ENCODE results near the gene RAPGEF2. TPM values are rescaled to one million over a fixed set of nuclear protein-coding genes. Genes with fewer than 3 reads are reported as not detected.

The RAPGEF2 gene
- total RNA-seq, 1 experiment from 2014 or later = 23.8 TPM

GRCh38 chr4:159349332-159349731, 246.5 kb downstream of the RAPGEF2 start:
- Mint-ChIP-seq H3K4me3 (ENCODE audit: low read depth, unreplicated experiment) (no peak overlapping the region), H3K27me3 (ENCODE audit: unreplicated experiment) (no peaks in the 10 kb centered on the region), H3K9me3 (ENCODE audit: low read depth, unreplicated experiment) (no peaks in the 10 kb centered on the region), H3K36me3 (ENCODE audit: insufficient read depth, unreplicated experiment) (no peaks in the 10 kb centered on the region), H3K4me1 (ENCODE audit: low read depth, unreplicated experiment) (no peaks in the 10 kb centered on the region), H3K27ac (ENCODE audit: unreplicated experiment) (no peak overlapping the region)
- intact Hi-C loops (cut with micrococcal nuclease; ENCODE audit: unreplicated experiment) = no loop called here
- no peak for DNase-seq
- CTCF ChIA-PET = no interaction called here
- no peak for TF ChIP-seq CTCF (IDR thresholded peaks at IDR 0.05; ENCODE audit: unreplicated experiment)
- BruUV-seq (replicated peaks) = no TSS peak

GRCh38 chr4:159352609-159353008, 249.7 kb downstream of the RAPGEF2 start:
- H3K27ac Mint-ChIP-seq (ENCODE audit: unreplicated experiment) = no peak overlapping the region
- DNase-seq = no peak
- no peaks in the 10 kb centered on the region for H3K4me1 Mint-ChIP-seq (ENCODE audit: low read depth, unreplicated experiment)
- H3K36me3 Mint-ChIP-seq (ENCODE audit: insufficient read depth, unreplicated experiment) = no peaks in the 10 kb centered on the region
- no TSS peak for BruUV-seq (replicated peaks)
- H3K9me3 Mint-ChIP-seq (ENCODE audit: low read depth, unreplicated experiment) = no peaks in the 10 kb centered on the region
- TF ChIP-seq CTCF (IDR thresholded peaks at IDR 0.05; ENCODE audit: unreplicated experiment) = no peak
- intact Hi-C loops (cut with micrococcal nuclease; ENCODE audit: unreplicated experiment) = no loop called here
- CTCF ChIA-PET = no interaction called here
- no peaks in the 10 kb centered on the region for H3K27me3 Mint-ChIP-seq (ENCODE audit: unreplicated experiment)
- H3K4me3 Mint-ChIP-seq (ENCODE audit: low read depth, unreplicated experiment) = no peak overlapping the region

GRCh38 chr4:159353422-159354116, 250.7 kb downstream of the RAPGEF2 start:
- CTCF ChIA-PET = no interaction called here
- Mint-ChIP-seq H3K27ac (ENCODE audit: unreplicated experiment) (no peak overlapping the region), H3K27me3 (ENCODE audit: unreplicated experiment) (no peaks in the 10 kb centered on the region), H3K4me1 (ENCODE audit: low read depth, unreplicated experiment) (no peaks in the 10 kb centered on the region), H3K36me3 (ENCODE audit: insufficient read depth, unreplicated experiment) (no peaks in the 10 kb centered on the region), H3K9me3 (ENCODE audit: low read depth, unreplicated experiment) (no peaks in the 10 kb centered on the region), H3K4me3 (ENCODE audit: low read depth, unreplicated experiment) (no peak overlapping the region)
- intact Hi-C loops (cut with micrococcal nuclease; ENCODE audit: unreplicated experiment) = no loop called here
- no peak for TF ChIP-seq CTCF (IDR thresholded peaks at IDR 0.05; ENCODE audit: unreplicated experiment)
- BruUV-seq (replicated peaks) = no TSS peak
- no peak for DNase-seq

- Mint-ChIP-seq H3K4me3 (ENCODE audit: low read depth, unreplicated experiment) (no peak overlapping the region), H3K9me3 (ENCODE audit: low read depth, unreplicated experiment) (no peaks in the 10 kb centered on the region), H3K36me3 (ENCODE audit: insufficient read depth, unreplicated experiment) (no peaks in the 10 kb centered on the region), H3K27ac (ENCODE audit: unreplicated experiment) (no peak overlapping the region), H3K27me3 (ENCODE audit: unreplicated experiment) (no peaks in the 10 kb centered on the region), H3K4me1 (ENCODE audit: low read depth, unreplicated experiment) (no peaks in the 10 kb centered on the region)
- BruUV-seq (replicated peaks) = no TSS peak
- intact Hi-C loops (cut with micrococcal nuclease; ENCODE audit: unreplicated experiment) = no loop called here
- DNase-seq = no peak
- CTCF ChIA-PET = interaction anchor here (0.6 kb wide), 1 partner anchor 56 kb away, joined by 3 read pairs; no protein-coding TSS in a partner anchor
- TF ChIP-seq CTCF (IDR thresholded peaks at IDR 0.05; ENCODE audit: unreplicated experiment) = no peak
Observed at GRCh38 chr4:159355466-159355865, 252.6 kb downstream of the RAPGEF2 start.
